H9 (cell line): Measurements from ENCODE around the gene ITIH4. TPM values are rescaled to one million over a fixed set of nuclear protein-coding genes. Genes with fewer than 3 reads are reported as not detected.

Experiments used
- DNase-seq: peaks from one replicate; pipeline ENCODE4 v3.0.0-alpha.2; 2017
- H2AFZ ChIP-seq: one replicate; pipeline ENCODE4 v1.6.1; 2013; ENCODE audit warnings: mild to moderate bottlenecking, low read length, control low read depth, moderate library complexity
- H2AK5ac ChIP-seq: 2 replicates; pipeline ENCODE4 v1.6.1; 2013; ENCODE audit warnings: low read length, control low read depth, mixed read lengths; ENCODE audit not compliant: insufficient read length
- H2BK120ac ChIP-seq: one replicate; pipeline ENCODE4 v1.6.1; 2013; ENCODE audit warnings: low read depth, mild to moderate bottlenecking, low read length, control low read depth, inconsistent platforms; ENCODE audit not compliant: poor library complexity, severe bottlenecking
- H2BK12ac ChIP-seq: 2 replicates; pipeline ENCODE4 v1.6.1; 2013; ENCODE audit warnings: low read length, control low read depth, mixed read lengths, low read depth; ENCODE audit not compliant: insufficient read length
- H2BK15ac ChIP-seq: 2 replicates; pipeline ENCODE4 v1.6.1; 2013; ENCODE audit warnings: low read depth, low read length, control low read depth
- H2BK20ac ChIP-seq: one replicate; pipeline ENCODE4 v1.6.1; 2013; ENCODE audit warnings: low read depth, mild to moderate bottlenecking, low read length, control low read depth, inconsistent platforms; ENCODE audit not compliant: poor library complexity, severe bottlenecking
- H2BK5ac ChIP-seq: 2 replicates; pipeline ENCODE4 v1.6.1; 2013; ENCODE audit warnings: low read length, control low read depth, mixed read lengths; ENCODE audit not compliant: insufficient read length
- H3K14ac ChIP-seq: 2 replicates; pipeline ENCODE4 v1.6.1; 2013; ENCODE audit warnings: low read length, control low read depth; ENCODE audit not compliant: insufficient read depth
- H3K18ac ChIP-seq: 2 replicates; pipeline ENCODE4 v1.6.1; 2013; ENCODE audit warnings: low read depth, mild to moderate bottlenecking, mixed read lengths, low read length, control low read depth; ENCODE audit not compliant: insufficient read length
- H3K23ac ChIP-seq: 2 replicates; pipeline ENCODE4 v1.6.1; 2013; ENCODE audit warnings: low read length, control low read depth, mixed read lengths, low read depth; ENCODE audit not compliant: insufficient read length
- H3K23me2 ChIP-seq: 2 replicates; pipeline ENCODE4 v1.6.1; 2013; ENCODE audit warnings: low read depth, mild to moderate bottlenecking, mixed read lengths, low read length, control low read depth; ENCODE audit not compliant: insufficient read length, poor library complexity, severe bottlenecking
- H3K27ac ChIP-seq: 2 replicates; pipeline ENCODE4 v1.5.1; 2013; ENCODE audit warnings: low read length, control low read depth, mixed read lengths, low read depth; ENCODE audit not compliant: insufficient read length
- H3K27me3 ChIP-seq: 2 replicates; pipeline ENCODE4 v1.6.1; 2013; ENCODE audit warnings: low read length, control low read depth, inconsistent platforms; ENCODE audit not compliant: insufficient read depth
- H3K4ac ChIP-seq: 2 replicates; pipeline ENCODE4 v1.6.1; 2013; ENCODE audit warnings: low read depth, mild to moderate bottlenecking, control low read depth, inconsistent platforms, low read length, moderate library complexity
- H3K4me1 ChIP-seq: 2 replicates; pipeline ENCODE4 v1.6.1; 2013; ENCODE audit warnings: low read length, control low read depth, inconsistent platforms; ENCODE audit not compliant: insufficient read depth
- H3K4me2 ChIP-seq: 2 replicates; pipeline ENCODE4 v1.6.1; 2013; ENCODE audit warnings: low read length, control low read depth, mixed read lengths; ENCODE audit not compliant: insufficient read length, insufficient read depth
- H3K56ac ChIP-seq: 2 replicates; pipeline ENCODE4 v1.6.1; 2013; ENCODE audit warnings: low read depth, mild to moderate bottlenecking, mixed read lengths, low read length, control low read depth; ENCODE audit not compliant: insufficient read length
- H3K79me1 ChIP-seq: 2 replicates; pipeline ENCODE4 v1.6.1; 2013; ENCODE audit warnings: low read depth, mild to moderate bottlenecking, moderate library complexity, low read length, control low read depth, inconsistent platforms; ENCODE audit not compliant: insufficient read depth, poor library complexity, severe bottlenecking
- H3K79me2 ChIP-seq: 2 replicates; pipeline ENCODE4 v1.6.1; 2013; ENCODE audit warnings: low read length, control low read depth, inconsistent platforms; ENCODE audit not compliant: insufficient read depth
- H3K9ac ChIP-seq: 2 replicates; pipeline ENCODE4 v1.6.1; 2013; ENCODE audit warnings: low read length, control low read depth, mixed read lengths; ENCODE audit not compliant: insufficient read length; ENCODE audit errors: extremely low read depth
- H3K9me3 ChIP-seq: one replicate; pipeline ENCODE4 v1.6.1; 2013; ENCODE audit warnings: low read depth, low read length, inconsistent platforms; ENCODE audit not compliant: control insufficient read depth
- H3T11ph ChIP-seq: one replicate; pipeline ENCODE4 v1.6.1; 2013; ENCODE audit warnings: mild to moderate bottlenecking, low read length, control low read depth, inconsistent platforms
- H4K20me1 ChIP-seq: one replicate; pipeline ENCODE4 v1.6.1; 2013; ENCODE audit not compliant: control insufficient read depth, insufficient read length, insufficient read depth
- H4K5ac ChIP-seq: 2 replicates; pipeline ENCODE4 v1.6.1; 2013; ENCODE audit warnings: low read depth, mild to moderate bottlenecking, mixed read lengths, low read length, control low read depth; ENCODE audit not compliant: insufficient read length
- H4K8ac ChIP-seq: replicated peaks from 2 replicates; pipeline ENCODE4 v1.6.1; 2013; ENCODE audit warnings: low read length, control low read depth, mixed read lengths, low read depth; ENCODE audit not compliant: insufficient read length
- H4K91ac ChIP-seq: 2 replicates; pipeline ENCODE4 v1.6.1; 2013; ENCODE audit warnings: low read depth, mild to moderate bottlenecking, moderate library complexity, mixed read lengths, low read length, control low read depth; ENCODE audit not compliant: insufficient read length
- H3K27ac Mint-ChIP-seq, 3 experiments: 2 replicates in 2 of 3; 3 replicates in 1 of 3; pipeline ENCODE4 v1.8.0; 2020 to 2021; ENCODE audit warnings: mixed read lengths in 3 of 3, mild to moderate bottlenecking in 1 of 3, moderate library complexity in 1 of 3
- H3K27me3 Mint-ChIP-seq: 2 replicates; pipeline ENCODE4 v1.8.0; 2021; ENCODE audit warnings: low read depth, mild to moderate bottlenecking, moderate library complexity, mixed read lengths
- H3K36me3 Mint-ChIP-seq, 3 experiments: 2 replicates in 2 of 3; 3 replicates in 1 of 3; pipeline ENCODE4 v1.8.0; 2020 to 2021; ENCODE audit warnings: low read depth in 3 of 3, mixed read lengths in 3 of 3; ENCODE audit not compliant: insufficient read depth in 1 of 3
- H3K4me1 Mint-ChIP-seq, 2 experiments: 2 replicates each; pipeline ENCODE4 v1.8.0; 2020; ENCODE audit warnings: mixed read lengths in 2 of 2
- H3K4me3 Mint-ChIP-seq, 2 experiments: 2 replicates in 1 of 2; 3 replicates in 1 of 2; pipeline ENCODE4 v1.8.0; 2020 to 2021; ENCODE audit warnings: mild to moderate bottlenecking in 2 of 2, mixed read lengths in 2 of 2, moderate library complexity in 1 of 2
- H3K9me3 Mint-ChIP-seq, 2 experiments: 2 replicates in 1 of 2; 3 replicates in 1 of 2; pipeline ENCODE4 v1.8.0; 2020; ENCODE audit warnings: mild to moderate bottlenecking in 2 of 2, mixed read lengths in 2 of 2, moderate library complexity in 1 of 2
- CTCF ChIP-seq: fragments of 200-600 bp; sonication (generic); conservative IDR thresholded peaks from 3 replicates; pipeline ENCODE4 v1.8.0; 2021; ENCODE audit warnings: antibody characterized with exemption, mild to moderate bottlenecking
- WGBS: extraction: QIAGEN DNeasy Blood & Tissue Kit; methylation state at CpG from one replicate; pipeline ENCODE4 v1.1.7; 2013; ENCODE audit warnings: missing lambda C conversion rate, low lambda C conversion rate, mixed read lengths; ENCODE audit not compliant: insufficient read length; ENCODE audit errors: extremely low coverage; 5-methylcytosine and 5-hydroxymethylcytosine counted together
- total RNA-seq: library from RNA; stranded (reverse); gene quantifications from 2 replicates; pipeline ENCODE4 v1.2.1, GENCODE V29; 2021

The ITIH4 gene
- total RNA-seq, 1 experiment from 2014 or later, result 3.0 TPM

GRCh38 chr3:52801839-52802238 is 28.6 kb downstream of the ITIH4 start:
- H2BK12ac ChIP-seq, result no peak overlapping the region
- no peak overlapping the region for H3K27ac Mint-ChIP-seq
- no peaks in the 10 kb centered on the region for H3K9me3 ChIP-seq
- no peak overlapping the region for H3K18ac ChIP-seq
- H3K4me3 Mint-ChIP-seq, result no peak overlapping the region
- H4K8ac ChIP-seq, result no peak overlapping the region
- H3K79me1 ChIP-seq, result no peaks in the 10 kb centered on the region
- H3K4ac ChIP-seq, result no peak overlapping the region
- H3K9ac ChIP-seq, result no peak overlapping the region
- no peak overlapping the region for H3K56ac ChIP-seq
- no peak overlapping the region for H3K23ac ChIP-seq
- no peak overlapping the region for H2AFZ ChIP-seq
- no peaks in the 10 kb centered on the region for H3K23me2 ChIP-seq
- no peak overlapping the region for H2BK5ac ChIP-seq
- no peak for TF ChIP-seq CTCF
- H3K4me2 ChIP-seq, result no peak overlapping the region
- DNase-seq, result no peak
- no peak overlapping the region for H4K5ac ChIP-seq
- H3K36me3 Mint-ChIP-seq, result no peaks in the 10 kb centered on the region
- H2BK120ac ChIP-seq, result no peak overlapping the region
- H2AK5ac ChIP-seq, result no peak overlapping the region
- H2BK15ac ChIP-seq, result no peak overlapping the region
- no peak overlapping the region for H3K14ac ChIP-seq
- no peak overlapping the region for H3T11ph ChIP-seq
- no peaks in the 10 kb centered on the region for H3K9me3 Mint-ChIP-seq
- no peaks in the 10 kb centered on the region for H3K79me2 ChIP-seq
- peaks cover 6 to 8% of the 10 kb centered on the region in 2 experiments; a peak in 3 of 4 replicates for H3K4me1 Mint-ChIP-seq
- 0 out of 2 replicates have a peak, but pooled peaks cover 2% of the 10 kb centered on the region for H3K27me3 Mint-ChIP-seq
- no peaks in the 10 kb centered on the region for H3K27me3 ChIP-seq
- H4K91ac ChIP-seq, result no peak overlapping the region
- no peak overlapping the region for H3K27ac ChIP-seq
- H3K4me1 ChIP-seq, result no peaks in the 10 kb centered on the region
- no CpG with 5 or more reads among the region's 5 CpGs for WGBS
- H4K20me1 ChIP-seq, result no peaks in the 10 kb centered on the region
- no peak overlapping the region for H2BK20ac ChIP-seq
